Activated T-cell treated with anti-CD3 and anti-CD28 coated beads for 48 hours (primary cell): ENCODE results near the gene MGAT5B.

ENCODE experiments used
- DNase-seq: peaks from one replicate; pipeline ENCODE4 v3.0.0-alpha.2; 2020; ENCODE audit warnings: low read depth

Gene MGAT5B

DNA sequence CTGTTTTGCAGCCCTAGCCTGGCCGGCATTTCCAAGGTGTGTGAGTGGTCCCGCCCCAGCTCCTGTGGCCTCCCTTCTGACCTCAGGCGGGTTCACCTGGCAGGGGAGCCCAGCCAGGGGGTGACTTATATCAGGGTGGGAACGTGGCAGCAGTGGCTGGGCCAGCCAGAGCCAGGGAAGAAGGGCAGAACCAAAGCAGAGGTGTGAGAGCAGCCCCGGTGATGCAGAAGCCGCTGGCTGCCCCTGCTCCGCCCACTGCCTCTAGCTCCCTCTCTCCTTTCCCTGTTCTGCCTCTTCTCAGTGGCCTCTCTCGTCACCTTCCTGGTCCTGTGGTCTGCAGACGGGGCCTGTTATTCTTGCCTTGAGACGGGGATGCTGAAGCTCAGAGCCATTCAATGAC, 12.1 kb downstream of the MGAT5B start:
- no peak for DNase-seq

DNA sequence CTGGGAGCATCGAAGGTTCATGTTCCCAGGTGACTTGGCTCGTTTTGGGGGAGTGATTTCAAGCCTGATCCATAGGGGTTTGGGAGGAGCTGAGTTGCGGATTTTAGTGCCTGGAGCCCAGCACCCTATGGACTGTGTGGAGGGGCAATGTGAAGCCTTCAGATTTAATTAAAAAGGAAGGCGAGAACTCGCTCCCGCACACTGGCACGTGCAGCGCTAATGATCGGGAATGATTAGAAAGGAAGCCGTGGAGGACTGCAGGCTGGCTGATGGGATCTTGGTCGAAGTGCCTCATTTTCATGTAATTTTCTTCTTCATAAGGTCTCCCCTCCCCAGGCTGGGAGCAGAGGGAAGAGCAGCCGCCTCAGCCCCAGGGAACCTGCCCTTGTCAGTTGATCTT, 12.8 kb downstream of the MGAT5B start:
- DNase-seq, result no peak

DNA sequence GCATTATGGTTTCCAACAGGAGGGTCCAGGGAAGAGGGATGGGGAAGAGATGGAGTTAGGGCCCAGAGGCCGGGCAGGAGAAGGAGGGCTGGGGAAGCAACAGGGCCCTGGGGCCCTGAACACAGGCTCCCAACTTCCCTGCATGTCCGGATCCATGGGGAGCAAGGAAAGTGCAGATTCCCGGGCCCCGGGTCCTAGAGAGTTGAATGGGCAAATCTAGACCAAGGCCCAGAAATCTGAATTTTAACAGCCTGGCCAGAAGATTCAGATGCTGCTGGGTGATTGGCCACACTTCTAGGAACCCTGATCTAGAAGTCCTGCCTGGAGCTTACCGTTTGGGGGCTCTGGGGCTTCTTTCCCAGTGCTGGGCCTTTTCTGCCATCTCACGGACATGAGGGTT, 13.2 kb downstream of the MGAT5B start:
- no peak for DNase-seq

- no peak for DNase-seq
Observed at GRCh38 chr17:76881966-76882365, 13.8 kb downstream of the MGAT5B start.

DNA sequence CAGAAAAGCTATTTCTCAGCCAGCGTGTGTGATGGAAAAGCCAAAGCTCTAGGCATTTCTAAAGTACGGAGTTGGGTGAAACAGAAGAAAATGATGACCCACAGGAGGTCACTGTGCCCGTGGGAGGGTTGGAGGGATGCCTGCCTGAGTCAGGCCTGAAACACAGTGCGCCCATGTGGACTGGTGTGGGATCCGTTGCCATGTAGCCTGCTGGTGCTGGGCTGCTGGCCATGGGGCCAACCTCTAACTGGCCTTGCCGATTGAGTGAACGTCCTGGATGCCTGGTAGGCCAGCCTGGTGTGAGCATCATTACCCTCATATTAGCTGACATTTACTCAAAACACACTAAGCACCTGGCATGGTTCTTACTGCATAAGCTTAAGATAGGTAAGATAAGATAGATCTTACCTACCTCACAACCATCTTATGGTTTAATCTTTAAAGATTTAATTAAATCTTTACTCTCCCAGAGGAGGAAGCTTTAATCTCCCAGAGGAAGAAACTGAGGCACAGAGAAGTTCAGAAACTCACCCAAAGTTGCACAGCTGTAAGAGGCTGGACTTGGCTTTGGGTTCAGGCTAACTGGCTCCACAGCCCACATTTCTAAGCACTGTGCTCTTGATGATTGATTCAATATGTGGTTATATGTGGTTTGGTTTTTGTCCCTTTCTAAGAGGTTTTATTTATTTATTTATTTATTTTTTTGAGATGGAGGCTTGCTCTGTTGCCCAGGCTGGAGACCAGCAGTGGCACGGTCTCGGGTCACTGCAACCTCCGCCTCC, 15.7 kb downstream of the MGAT5B start:
- no peak for DNase-seq

DNA sequence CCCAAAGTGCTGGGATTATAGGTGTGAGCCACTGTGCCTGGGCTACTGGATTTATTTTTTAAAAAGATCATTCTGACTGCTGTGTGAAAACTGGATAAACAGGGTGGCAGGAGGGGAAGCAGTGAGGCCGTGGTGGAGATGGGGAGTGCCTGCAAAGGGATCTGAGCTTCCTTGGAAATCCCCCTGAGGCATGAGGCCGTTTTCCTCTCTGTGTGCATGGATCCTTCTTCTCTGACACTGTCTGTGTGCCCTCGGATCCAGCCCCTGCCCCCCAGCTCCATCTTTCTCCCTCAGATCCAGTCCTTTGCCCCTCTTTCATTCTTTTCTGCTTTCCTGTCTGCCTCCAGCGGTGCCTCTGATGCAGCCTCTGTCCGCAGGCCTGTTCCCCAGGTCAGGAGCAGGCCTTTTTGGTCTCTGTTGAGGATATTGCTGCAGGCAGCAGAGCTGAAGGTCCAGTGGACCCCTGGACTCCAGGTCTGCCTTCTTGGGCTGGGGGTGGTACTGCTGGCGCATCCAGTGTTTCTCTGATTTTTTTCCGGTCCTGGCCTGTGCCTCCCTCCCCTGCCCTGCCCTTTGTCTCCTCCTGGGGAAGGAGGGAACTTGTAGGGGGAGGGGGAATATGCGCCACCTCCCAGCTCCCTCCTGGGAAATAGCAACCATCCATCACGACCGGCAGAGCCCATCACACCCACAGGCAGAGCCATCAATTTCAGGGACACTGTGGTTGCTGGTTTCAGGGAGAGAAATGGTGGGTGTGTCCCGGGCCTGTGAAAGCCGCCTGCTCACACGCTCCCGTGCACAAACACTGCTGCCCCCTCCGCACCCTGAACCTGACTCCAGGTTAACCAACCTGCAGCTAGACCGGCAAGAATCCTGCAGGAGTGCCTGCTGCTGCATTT, 17.0 kb downstream of the MGAT5B start:
- no peak for DNase-seq

- no peak for DNase-seq
Observed at GRCh38 chr17:76885894-76886290, 17.7 kb downstream of the MGAT5B start.

DNA sequence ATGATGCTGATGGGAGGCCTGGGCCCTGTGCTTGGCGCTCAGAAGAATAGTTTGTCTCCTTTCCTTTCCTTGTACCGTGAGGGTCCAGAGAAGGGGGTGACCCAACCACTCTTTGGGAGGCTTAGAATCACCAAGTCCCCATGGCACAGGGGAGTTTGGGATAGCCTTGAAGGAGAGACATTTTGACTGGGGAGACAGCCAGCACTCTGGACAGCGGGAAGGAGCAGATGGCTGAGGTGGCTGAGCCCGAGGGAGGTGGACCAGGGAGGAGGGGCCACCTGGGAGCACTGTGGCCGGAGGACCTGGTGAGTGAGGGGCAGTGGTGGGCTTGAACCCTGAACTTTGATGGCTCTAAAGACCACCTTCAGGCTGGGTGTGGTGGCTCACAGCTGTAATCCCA, 18.2 kb downstream of the MGAT5B start:
- DNase-seq, result no peak

- no peak for DNase-seq
Observed at GRCh38 chr17:76887802-76888201, 19.6 kb downstream of the MGAT5B start.

GRCh38 chr17:76888661-76889060, 20.5 kb downstream of the MGAT5B start:
- no peak for DNase-seq

GRCh38 chr17:76889323-76889722, 21.1 kb downstream of the MGAT5B start:
- DNase-seq, result no peak

DNA sequence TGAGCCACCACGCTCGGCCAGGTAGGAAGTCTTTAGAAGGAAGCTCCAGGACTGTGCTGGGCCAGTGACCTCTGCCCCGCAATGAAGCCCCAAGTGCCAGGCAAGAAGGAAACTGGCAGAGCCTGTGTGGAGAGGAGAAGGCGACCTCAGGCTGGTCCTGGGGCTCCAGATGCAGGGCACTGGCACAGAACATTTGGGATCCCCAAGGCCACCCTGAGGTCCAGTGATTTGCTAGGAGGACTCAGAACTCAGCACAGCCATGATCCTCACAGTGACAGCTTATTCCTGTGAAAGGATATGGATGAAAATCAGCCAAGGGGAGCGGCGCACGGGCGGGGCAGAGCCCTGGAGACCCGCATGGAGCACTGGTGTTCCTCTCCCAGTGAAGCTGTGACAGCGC, 24.1 kb downstream of the MGAT5B start:
- DNase-seq, result no peak

GRCh38 chr17:76893623-76894334, 25.6 kb downstream of the MGAT5B start:
- DNase-seq, result no peak

DNA sequence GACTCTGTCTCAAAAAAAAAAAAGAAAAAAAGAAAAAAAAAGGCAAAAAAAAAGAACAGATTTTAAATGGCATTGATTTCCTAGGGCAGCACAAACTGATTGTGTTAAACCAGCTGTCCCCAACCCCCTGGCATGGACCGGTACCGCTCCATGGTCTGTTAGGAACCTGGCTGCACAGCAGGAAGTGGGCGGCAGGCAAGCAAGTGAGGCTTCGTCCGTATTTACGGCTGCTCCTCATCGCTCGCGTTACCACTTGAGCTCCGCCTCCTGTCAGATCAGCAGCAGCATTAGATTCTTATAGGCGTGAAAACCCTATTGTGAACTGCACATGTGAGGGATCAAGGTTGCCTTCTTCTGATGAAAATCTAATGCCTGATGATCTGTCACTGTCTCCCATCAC, 26.6 kb downstream of the MGAT5B start:
- no peak for DNase-seq

- DNase-seq, result no peak
Observed at GRCh38 chr17:76897023-76897422, 28.8 kb downstream of the MGAT5B start.

DNA sequence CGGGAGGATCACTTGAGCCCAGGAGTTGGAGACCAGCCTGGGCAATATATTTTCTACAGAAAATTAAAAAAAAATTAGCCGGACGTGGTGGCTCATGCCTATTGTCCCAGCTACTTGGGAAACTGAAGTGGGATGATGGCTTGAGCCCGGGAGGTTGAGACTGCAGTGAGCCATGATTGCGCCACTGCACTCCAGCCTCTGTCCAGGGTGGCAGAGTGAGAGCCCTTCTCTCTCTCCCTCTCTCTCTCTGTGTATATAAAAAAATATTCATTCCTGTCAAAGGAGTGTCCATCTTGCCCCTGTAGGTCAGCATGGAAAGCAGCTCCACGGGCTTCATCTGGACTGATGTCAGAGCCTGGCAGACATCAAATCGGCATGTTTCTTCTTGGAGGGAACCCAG, 31.2 kb downstream of the MGAT5B start:
- no peak for DNase-seq

DNA sequence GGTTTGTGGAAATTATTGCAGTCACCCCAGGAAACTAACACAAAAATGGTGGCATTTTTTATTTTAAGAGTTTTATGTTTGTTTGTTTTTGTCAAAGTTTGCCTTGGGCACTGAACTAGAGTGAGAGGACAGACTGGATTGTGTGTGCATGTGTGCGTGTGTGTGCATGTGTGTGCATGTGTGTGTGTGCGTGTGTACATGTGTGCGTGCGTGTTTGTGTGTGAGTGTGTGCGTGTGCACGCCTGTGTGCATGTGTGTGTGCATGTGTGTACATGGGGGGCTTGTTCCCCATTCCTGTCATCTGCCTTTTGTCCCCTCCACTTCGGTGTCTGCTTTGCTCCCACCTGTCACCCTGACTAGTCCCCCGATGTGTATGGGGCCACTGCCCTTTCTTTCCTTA, 32.5 kb downstream of the MGAT5B start:
- no peak for DNase-seq

DNA sequence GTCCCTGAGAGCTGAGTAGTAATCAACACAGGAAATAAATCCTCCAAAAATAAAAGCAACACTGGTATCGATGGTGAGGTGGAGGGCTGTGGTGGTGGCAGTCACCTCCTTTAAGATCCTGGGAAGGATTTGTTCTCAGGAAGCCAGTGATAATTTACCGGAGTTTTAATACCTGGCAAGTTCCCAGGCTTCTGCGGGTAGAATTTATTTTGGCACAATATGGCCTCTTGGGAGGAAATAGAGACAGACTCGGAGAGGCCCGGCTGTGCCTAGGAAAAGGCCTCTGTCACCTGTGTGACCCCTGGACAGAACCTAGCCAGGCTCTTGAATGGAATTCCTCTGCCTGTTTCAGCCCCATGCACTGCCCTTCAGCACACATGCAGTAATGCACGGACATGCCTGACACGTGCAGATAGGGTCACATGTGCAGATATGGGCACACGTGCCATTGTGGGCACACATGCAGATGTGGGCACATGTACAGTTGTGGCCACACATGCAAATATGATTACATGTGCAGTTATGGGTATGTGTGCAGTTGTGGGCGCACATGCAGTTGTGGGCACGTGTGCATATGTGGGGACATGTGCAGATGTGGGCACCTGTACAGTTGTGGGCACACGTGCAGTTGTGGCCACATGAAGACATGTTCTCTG, 33.5 kb downstream of the MGAT5B start:
- no peak for DNase-seq

GRCh38 chr17:76902476-76902875, 34.3 kb downstream of the MGAT5B start:
- DNase-seq, result no peak

DNA sequence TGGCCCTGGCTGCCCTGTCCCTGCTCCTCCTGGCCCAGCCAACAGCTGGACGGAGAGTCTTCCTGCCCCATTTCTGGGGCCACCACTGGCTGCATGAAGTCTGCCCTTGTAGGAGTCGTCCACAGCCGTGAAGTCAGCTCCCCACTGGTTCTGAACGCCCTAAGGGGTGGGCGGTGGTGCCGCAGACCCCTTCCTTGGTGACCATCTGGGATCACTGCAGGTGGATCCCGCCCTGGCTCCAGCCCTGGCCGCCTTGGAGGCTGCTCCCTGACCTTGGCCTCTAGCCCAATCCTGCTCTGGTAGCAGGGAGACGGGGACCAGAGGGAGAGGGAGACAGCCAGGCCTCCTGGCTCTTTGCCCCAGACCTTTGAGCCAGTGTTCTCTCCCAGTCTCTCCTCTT, 35.4 kb downstream of the MGAT5B start:
- DNase-seq, result no peak

DNA sequence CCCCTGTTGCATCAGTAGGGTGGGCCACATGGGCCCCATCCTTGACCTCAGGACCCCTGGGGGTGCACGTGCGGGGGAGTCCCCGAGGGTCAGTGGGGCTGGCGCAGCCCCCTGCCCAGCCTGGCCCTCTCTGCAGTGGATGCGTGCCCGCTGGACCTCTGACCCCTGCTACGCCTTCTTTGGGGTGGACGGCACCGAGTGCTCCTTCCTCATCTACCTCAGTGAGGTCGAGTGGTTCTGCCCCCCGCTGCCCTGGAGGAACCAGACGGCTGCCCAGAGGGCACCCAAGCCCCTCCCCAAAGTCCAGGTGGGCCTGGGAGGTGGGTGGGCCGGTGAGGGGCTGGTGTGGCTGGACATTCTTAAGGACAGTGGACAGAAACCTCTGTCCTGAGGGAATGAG, 35.9 kb downstream of the MGAT5B start:
- no peak for DNase-seq

GRCh38 chr17:76905036-76905435, 36.8 kb downstream of the MGAT5B start:
- DNase-seq, result no peak
